22Rv1 (cell line): Measurements from ENCODE around the gene PNLIPRP2.

ENCODE experiments used
- CTCF ChIP-seq: fragments of 450-650 bp; IDR thresholded peaks from 2 replicates; pipeline ENCODE4 v1.5.1; 2017; ENCODE audit warnings: mild to moderate bottlenecking
- ZFX ChIP-seq: fragments of 450-650 bp; IDR thresholded peaks from 2 replicates; pipeline ENCODE4 v1.6.1; 2017; ENCODE audit warnings: antibody characterized with exemption, borderline replicate concordance

- no peak for TF ChIP-seq CTCF
- no peak for TF ChIP-seq ZFX
Measured at GRCh38 chr10:116663342-116663741, 42.6 kb downstream of the PNLIPRP2 start.
